GM21825 (cell line): ENCODE results near the gene LMO7.

Experiments used
- ATAC-seq: cut with Tn5 transposase; IDR thresholded peaks from one replicate; pipeline ENCODE4 v1.9.1; 2021; ENCODE audit warnings: mild to moderate bottlenecking, moderate library complexity; ENCODE audit not compliant: unreplicated experiment

The LMO7 gene

DNA sequence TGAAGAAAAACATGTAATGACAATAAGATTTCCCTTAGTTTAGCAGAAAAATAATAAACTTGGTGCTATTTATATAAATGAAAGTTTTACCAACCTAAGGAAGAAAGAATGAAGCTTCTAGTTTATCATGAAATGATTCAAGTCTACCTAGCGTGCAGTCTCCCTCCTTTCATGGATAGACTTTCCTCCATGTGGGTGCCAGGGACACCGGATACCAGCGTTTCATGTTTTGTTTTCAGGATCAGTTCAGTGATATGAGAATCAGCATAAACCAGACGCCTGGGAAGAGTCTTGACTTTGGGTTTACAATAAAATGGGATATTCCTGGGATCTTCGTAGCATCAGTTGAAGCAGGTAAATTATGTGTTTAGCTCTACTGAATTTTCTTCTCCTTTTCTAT is 196.7 kb downstream of the LMO7 start:
- no peak for ATAC-seq

DNA sequence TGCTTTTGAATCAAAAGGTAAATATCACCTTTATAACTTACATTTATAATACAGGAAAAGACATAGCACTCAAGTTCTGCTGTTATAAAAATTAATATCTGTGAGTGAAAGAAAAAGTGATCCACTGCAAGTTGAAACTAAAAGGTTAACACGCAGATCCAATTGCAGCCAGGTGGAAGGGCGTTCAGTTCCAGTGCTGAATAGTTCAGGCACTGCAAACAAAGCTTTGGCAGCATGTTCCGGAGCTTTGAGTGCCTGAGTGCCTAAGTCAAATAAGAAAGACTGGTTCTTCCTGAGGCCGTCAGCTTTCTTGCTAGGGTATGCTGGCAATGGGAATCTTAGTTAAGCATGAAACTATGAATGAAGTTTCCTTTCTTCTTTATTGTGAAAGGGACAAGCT is 200.3 kb downstream of the LMO7 start:
- no peak for ATAC-seq

- ATAC-seq, result no peak
These were observed 202.4 kb downstream of the LMO7 start for GRCh38 chr13:75838366-75839005.

- ATAC-seq, result no peak
These were observed 203.3 kb downstream of the LMO7 start for GRCh38 chr13:75839406-75839805.

DNA sequence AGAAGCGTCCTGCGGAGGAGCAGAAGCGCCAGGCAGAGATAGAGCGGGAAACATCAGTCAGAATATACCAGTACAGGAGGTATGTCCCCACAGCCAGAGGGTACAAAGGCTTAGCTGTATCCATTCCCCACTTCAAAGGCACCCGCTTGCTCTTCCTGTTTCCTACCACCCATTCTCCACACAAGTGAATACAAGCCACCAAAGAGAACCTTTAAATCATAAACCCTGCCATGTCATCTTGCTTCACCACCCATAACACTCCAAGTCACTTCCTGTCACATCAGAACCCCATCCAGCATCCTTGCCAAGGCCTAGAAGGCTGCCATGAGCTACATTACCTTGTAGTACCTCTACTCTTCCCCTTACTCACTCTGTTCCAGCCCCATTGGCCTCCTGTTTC is 205.8 kb downstream of the LMO7 start:
- ATAC-seq, result no peak

GRCh38 chr13:75843074-75843473 is 206.9 kb downstream of the LMO7 start:
- no peak for ATAC-seq

DNA sequence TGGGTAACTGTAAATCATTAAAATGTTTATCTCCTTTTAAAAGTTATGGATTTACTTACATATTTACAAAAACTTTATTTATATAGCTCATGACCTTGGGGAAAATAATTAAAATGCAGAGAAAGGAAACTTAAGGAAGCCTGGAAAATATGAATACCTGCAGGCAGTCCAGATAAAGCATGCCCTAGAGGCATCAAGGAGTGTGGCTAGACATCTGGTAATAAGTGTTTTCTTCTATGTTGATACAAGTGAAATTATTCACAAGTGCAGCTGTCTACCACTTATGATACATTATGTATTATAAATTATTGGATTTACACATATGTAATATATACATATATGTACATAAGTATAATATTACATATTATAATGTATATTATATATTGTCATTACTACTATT is 207.9 kb downstream of the LMO7 start:
- ATAC-seq, result no peak

GRCh38 chr13:75847588-75847987 is 211.5 kb downstream of the LMO7 start:
- no peak for ATAC-seq

- ATAC-seq, result no peak
These were observed 214.8 kb downstream of the LMO7 start for GRCh38 chr13:75850916-75851315.

DNA sequence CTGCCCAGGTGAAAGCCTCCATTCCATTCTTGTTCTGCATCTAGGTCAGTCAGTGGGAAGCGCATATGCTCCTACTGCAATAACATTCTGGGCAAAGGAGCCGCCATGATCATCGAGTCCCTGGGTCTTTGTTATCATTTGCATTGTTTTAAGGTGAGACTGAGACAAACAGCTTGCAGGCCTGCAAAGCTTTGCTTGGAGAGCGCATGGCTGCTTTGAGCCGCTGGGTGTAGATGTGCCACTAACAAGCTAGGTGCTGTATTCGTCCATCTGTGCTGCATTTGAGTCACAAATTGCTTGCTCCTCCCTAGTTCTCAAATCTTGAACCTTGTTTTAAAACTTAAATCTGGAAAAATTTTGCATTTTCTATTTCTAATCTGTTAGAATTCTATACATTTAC is 219.1 kb downstream of the LMO7 start:
- no peak for ATAC-seq

DNA sequence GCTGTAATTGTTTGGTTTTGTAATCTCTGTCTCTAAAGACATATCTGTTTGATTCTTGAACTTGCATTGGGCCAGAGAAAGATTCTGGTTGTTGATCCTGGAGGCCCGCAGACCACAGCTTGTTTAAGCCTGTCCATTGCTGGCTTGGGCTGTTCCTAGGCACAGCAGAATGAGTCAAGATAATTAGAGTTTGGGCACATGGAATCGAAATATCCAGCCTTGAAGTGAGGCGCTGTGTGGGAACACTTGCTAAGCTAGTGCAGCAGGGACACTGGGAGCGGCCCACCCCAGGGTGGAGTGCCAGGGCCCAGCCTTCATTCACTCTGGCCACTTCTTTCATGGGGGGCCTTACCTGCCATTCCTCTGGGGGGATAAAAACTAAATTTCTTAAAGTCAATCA is 219.7 kb downstream of the LMO7 start:
- ATAC-seq, result no peak

- no peak for ATAC-seq
These were observed 221.2 kb downstream of the LMO7 start for GRCh38 chr13:75857291-75857690.

DNA sequence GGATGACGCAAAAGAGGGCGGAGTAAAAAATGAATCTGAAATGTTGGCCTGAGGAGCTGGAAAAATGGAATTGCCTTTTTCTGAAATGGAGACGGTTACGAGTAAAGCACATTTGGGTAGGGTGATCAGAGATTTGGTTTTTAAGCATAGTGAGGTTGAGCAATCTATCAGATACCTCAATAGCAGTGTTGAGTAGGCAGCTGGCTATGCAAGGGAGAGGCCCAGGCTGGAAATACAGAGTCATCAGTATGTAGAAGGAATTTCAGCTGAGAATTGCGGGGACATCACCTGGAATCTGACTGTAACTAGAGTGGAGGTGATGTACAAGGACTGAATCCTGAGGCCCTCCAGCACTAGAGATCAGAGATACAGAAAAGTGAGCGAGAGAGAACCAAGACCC is 224.8 kb downstream of the LMO7 start:
- no peak for ATAC-seq

- no peak for ATAC-seq
These were observed 225.7 kb downstream of the LMO7 start for GRCh38 chr13:75861786-75862185.

GRCh38 chr13:75864718-75865117 is 228.6 kb downstream of the LMO7 start:
- ATAC-seq, result no peak

DNA sequence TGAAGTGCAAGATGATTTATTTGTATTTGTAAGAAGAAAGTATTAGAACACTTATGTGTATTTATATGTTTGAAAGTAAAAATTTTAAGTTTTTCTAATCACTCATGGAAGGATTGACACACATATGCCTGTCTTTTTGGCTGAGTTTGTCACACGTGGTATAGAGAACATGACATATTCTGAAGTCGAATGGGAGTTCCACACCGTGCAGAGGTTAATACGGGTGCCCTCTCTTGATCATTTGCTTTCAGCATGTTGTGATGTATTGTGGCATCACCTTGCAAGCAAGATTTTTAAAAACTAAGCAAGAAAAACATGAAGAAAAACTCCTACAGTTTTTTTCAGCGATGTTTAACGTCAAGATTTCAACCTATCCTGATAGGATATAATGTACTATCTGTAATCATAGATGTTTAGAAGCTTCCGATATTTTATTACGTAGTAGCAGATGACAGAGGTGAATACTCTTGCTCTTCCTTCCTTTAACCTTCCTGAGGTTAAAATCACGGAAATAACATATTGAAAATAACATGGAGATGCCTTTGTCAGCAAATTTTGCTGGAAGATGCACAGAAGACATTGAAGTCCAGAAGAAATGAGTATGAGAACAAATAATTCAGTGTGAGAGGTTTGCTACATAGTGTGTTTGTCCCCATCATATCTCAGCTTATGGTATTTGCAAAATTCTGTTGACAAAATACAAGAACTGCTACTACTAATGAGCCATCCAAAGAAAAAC is 231.4 kb downstream of the LMO7 start:
- no peak for ATAC-seq

DNA sequence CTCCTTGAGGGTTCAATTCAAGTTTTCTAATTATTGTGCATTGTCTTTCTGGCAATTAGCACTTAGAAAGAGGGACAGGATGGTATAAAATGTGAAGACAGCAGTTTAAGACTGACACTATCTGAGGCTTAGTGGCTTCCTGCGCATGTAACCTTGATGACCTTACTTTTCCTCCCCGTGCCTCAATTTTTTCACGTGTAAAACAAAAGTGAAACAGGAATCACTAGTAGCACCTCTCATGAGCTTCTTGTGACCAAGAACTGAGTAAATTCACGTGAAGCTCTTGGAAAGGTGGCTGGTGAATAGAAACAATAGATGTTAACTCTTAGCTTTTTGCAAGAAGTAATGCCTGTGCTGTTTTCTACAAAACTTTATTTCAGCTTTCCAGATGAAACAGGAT is 233.9 kb downstream of the LMO7 start:
- ATAC-seq, result no peak

DNA sequence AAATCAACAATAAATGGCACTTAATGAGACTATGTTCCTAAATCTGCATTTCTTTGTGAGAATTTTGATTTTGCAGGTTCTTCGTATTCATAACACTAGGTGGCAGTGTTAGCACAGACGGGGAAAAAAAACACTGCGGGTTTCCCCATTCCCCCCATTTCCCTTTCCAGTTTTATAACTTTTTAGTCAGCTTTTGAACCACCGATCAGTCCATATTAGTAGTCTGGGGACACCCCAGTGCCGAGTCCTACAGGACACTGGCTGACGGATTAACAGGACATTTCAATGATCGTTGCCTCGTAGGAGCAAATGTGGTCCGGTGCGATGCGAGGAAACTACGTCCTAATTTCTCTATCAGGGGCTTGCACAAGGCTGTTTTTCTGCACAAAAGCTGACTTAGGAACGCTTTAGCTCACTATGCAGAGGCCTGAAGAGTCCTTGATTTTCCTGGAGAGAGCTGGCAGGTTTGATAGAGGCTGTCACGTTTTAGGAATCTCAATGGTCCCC is 234.3 kb downstream of the LMO7 start:
- ATAC-seq, result no peak

DNA sequence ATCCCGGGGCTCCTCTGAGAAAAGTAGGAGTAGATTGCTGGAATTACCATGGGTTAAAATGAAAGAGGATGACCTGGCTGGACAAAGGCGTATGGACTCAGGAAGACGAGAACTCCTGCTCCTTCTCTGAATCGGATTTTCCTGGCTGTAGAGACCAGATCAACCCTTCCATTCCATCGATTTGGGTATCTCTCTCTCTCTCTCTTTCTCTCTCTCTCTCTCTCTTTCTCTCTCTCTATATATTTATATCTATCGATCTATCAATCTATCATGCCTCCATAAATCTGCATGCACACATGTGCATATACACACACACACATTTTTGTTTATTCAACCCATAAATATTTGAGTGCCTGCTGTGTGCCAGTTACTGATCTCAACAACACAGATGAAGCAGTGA is 234.9 kb downstream of the LMO7 start:
- no peak for ATAC-seq

DNA sequence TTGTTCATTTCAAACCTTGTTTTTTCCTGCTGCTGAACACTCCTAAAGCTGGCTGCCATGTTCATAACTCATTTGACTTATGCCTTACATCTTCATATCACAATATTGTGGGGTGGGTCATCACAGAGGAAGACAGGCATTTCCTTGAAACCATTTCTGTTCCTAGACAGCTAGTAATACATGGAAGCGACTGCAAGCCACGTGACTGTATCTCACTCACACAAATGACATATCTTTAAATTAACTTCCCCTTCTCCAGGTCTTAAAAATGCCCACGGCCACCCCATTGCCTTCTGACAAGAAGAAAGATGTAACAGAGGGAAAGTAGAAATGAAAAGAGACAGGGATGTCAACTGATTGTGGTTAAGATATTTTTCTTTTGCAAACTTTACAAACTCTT is 236.8 kb downstream of the LMO7 start:
- ATAC-seq, result no peak

GRCh38 chr13:75873494-75873893 is 237.4 kb downstream of the LMO7 start:
- no peak for ATAC-seq

DNA sequence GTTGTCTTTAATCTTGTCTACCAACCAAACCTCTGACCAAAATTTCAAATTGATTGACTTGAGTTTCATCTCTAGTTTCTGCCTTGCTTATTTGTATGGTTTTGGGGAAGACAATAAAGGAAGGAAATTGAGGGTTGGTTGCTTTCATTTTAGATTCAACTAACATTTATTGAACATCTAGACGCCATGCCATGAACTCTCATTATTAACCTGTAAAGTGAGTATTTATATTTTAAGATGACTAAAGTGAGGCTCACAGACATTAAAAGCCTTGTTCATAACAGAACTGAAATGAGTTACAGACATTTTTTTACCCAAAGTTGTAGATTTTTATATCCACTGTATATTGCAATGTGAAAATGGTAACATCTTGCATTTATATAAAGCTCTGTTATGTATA is 239.3 kb downstream of the LMO7 start:
- no peak for ATAC-seq
